Activated naive CD8-positive, alpha-beta T cell treated with anti-CD3 and anti-CD28 coated beads for 36 hours (primary cell): Measurements from ENCODE around the gene GDA. TPM values are rescaled to one million over a fixed set of nuclear protein-coding genes. Genes with fewer than 3 reads are reported as not detected.

Experiments
- DNase-seq: peaks from one replicate; pipeline ENCODE4 v3.0.0; 2021
- H3K27ac Mint-ChIP-seq: one replicate; pipeline ENCODE4 v1.8.0; 2022; ENCODE audit warnings: mild to moderate bottlenecking, moderate library complexity, mixed read lengths
- H3K27me3 Mint-ChIP-seq: one replicate; pipeline ENCODE4 v1.8.0; 2022; ENCODE audit warnings: mild to moderate bottlenecking, mixed read lengths
- H3K36me3 Mint-ChIP-seq: one replicate; pipeline ENCODE4 v1.8.0; 2021; ENCODE audit warnings: mild to moderate bottlenecking, mixed read lengths
- H3K4me1 Mint-ChIP-seq: one replicate; pipeline ENCODE4 v1.8.0; 2021; ENCODE audit warnings: mixed read lengths
- H3K4me3 Mint-ChIP-seq: one replicate; pipeline ENCODE4 v1.8.0; 2022; ENCODE audit warnings: mild to moderate bottlenecking, moderate library complexity, mixed read lengths
- H3K9me3 Mint-ChIP-seq: one replicate; pipeline ENCODE4 v1.8.0; 2022; ENCODE audit warnings: mixed read lengths
- total RNA-seq, 2 experiments: library from RNA; stranded (reverse); gene quantifications; one replicate each; pipeline ENCODE4 v1.2.3, GENCODE V29; 2021

The GDA gene
- total RNA-seq = not detected

DNA sequence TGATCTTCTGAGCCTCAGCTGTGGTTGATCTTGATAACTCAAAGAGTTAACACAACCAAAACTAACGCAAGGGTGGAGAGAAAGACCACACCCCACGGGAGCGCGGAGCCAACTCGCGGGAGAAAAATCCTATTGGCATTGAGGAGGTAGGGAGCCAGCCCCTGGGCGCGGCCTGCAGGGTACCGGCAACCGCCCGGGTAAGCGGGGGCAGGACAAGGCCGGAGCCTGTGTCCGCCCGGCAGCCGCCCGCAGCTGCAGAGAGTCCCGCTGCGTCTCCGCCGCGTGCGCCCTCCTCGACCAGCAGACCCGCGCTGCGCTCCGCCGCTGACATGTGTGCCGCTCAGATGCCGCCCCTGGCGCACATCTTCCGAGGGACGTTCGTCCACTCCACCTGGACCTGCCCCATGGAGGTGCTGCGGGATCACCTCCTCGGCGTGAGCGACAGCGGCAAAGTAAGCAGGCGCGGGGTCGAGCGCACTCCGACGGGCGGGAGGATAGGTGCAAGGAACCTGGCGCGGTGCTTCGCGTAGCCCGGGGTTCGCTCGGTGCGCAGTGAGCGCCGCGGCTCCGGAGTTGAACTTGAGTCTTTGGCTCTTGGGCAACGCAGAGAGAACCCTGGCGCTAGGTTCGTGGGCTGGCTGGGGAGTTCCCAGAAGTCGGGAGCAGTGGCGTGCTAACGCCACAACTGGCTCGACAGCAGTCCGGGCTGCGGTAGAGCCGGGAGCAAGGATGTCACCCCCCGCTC is at the start of gene GDA:
Gene GDA (plus strand): TSS at position 210 of the 745 bp plus-strand sequence. CDS start 120 bp downstream, at position 330.
- H3K36me3 Mint-ChIP-seq = no peaks in the 10 kb centered on the region
- peak; percentile 2 for DNase-seq
- H3K27me3 Mint-ChIP-seq = peaks cover 57% of the 10 kb centered on the region
- H3K27ac Mint-ChIP-seq = no peak within 1 kb of the TSS
- no peak within 1 kb of the TSS for H3K4me3 Mint-ChIP-seq
- H3K9me3 Mint-ChIP-seq = peaks cover 1% of the 10 kb centered on the region
- peaks cover 5% of the 10 kb centered on the region for H3K4me1 Mint-ChIP-seq

DNA sequence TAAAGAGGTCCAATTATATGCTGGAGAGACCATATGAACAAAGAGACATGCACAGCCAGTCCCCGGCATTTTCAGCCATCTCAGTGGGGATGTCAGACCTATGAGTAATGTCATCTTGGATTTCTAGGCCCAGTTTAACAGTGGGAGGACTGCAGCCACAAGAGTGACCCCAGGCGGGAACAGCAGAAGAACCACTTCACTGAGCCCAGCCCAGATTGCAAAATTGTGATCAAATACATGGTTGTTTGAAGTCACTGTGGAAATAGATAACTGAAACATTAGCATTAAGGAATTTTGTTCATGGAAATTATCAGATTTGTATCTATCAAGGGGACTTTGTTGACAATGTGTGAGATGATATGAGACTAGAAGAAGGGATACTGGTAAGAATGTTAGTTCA is 46.7 kb upstream of the GDA start:
- no peak overlapping the region for H3K4me3 Mint-ChIP-seq
- H3K4me1 Mint-ChIP-seq = no peaks in the 10 kb centered on the region
- no peaks in the 10 kb centered on the region for H3K36me3 Mint-ChIP-seq
- DNase-seq = no peak
- no peak overlapping the region for H3K27ac Mint-ChIP-seq
- no peaks in the 10 kb centered on the region for H3K27me3 Mint-ChIP-seq
- H3K9me3 Mint-ChIP-seq = peaks cover 7% of the 10 kb centered on the region

DNA sequence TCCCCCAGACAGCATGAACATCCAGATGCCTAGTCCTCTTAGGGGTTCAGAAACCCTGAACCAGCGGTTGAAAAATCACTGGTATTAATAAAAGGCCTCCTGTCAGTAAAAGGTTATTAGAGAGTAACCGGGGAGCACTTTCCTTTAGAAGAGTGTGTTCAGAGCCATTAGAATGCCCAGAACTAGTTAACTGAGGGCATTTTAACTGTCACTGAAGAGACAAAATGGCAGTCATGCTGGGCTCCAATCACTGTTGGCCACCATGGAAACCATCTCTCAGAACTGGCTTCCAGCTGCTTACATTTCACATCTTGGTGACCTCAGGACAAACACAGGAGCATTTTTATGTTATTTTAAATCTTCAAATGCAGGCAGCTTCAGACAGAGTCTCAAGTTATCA is 36.2 kb upstream of the GDA start:
- peaks cover 15% of the 10 kb centered on the region for H3K27me3 Mint-ChIP-seq
- no peaks in the 10 kb centered on the region for H3K36me3 Mint-ChIP-seq
- H3K4me1 Mint-ChIP-seq = no peaks in the 10 kb centered on the region
- peaks cover 2% of the 10 kb centered on the region for H3K9me3 Mint-ChIP-seq
- no peak overlapping the region for H3K4me3 Mint-ChIP-seq
- no peak overlapping the region for H3K27ac Mint-ChIP-seq
- DNase-seq = no peak

DNA sequence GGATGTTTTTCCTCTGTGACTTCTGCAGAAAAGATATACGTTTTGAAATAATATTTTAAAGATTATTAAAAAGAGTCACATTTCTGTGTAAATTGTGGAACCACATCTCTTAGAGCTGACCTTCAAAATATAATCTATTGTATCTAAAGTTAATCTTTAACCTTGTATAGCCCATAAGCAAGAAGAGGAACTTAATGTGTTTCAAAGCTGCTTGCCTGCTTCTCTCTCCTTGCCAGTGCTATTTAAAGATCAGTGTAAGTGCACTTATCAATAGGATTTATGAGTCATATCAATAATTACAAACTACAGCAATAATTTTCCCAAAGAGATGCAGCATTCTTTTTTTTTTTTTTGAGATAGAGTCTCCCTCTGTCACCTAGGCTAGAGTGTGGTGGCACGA is 29.4 kb upstream of the GDA start:
- no peak overlapping the region for H3K4me3 Mint-ChIP-seq
- no peak overlapping the region for H3K27ac Mint-ChIP-seq
- no peaks in the 10 kb centered on the region for H3K4me1 Mint-ChIP-seq

DNA sequence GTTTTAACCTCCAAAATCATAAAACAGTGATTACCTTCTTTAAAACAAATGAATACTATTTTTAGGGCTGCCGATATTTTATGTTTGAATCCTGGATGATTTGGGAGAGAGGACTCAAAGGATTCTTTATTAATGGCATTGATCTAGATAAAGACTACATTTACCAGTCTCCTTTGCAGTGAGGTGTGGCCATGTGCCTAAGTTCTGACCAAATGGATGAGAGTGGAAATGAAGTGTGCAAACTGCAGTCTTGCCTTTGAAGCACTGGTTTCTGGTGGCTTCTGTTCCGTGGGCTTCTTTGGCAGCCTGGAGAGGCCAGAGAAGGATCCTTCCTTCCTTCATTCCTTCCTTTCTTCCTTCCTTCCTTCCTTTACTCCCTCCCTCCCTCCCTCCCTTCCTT is 24.3 kb upstream of the GDA start:
- no peak for DNase-seq
- Mint-ChIP-seq H3K27me3 (no peaks in the 10 kb centered on the region), H3K4me3 (no peak overlapping the region), H3K4me1 (no peaks in the 10 kb centered on the region), H3K9me3 (no peaks in the 10 kb centered on the region), H3K27ac (no peak overlapping the region), H3K36me3 (no peaks in the 10 kb centered on the region)

More for the DNA sequence above, 29.4 kb upstream of the GDA start:
- H3K36me3 Mint-ChIP-seq = no peaks in the 10 kb centered on the region
- H3K27me3 Mint-ChIP-seq = peaks cover 7% of the 10 kb centered on the region
- H3K9me3 Mint-ChIP-seq = no peaks in the 10 kb centered on the region
- DNase-seq = no peak

DNA sequence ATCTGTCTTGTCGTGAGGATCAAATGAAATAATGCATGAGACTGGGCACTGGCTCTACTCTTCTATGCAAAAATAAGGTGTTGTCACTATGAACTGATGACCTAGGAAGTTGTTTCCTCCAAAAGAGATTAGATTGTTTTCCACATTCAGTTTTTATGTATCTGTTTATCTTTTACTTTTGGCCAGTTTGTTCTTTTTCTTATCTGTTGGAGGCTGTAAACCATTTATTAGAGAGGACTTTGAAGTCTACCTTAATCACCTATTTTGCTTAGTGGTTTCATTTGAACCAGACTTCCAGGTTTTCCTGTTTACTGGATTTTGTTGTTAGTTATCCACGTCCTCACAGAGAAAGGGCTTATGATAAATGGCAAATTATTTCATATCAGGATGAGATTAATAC is 21.5 kb upstream of the GDA start:
- no peaks in the 10 kb centered on the region for H3K27me3 Mint-ChIP-seq

DNA sequence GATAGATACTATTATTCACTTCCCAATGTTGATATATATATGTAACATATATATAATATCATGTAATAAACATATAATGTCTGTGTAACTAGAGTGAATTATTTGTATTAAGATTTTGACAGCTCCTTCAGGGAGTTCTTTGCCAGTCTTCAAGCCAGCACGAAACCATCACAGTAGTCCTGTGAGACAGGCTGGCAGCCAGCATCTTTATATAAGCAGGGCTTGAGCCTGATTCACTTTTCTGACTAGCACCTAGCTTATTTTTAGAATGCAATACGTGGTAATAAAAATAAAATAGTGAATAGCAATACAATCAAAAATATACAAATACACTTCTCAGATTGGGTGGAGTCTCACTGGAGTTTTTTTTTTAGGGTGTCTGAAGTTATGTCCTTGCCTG is 20.7 kb upstream of the GDA start:
- no peaks in the 10 kb centered on the region for H3K27me3 Mint-ChIP-seq
- H3K27ac Mint-ChIP-seq = no peak overlapping the region
- H3K4me1 Mint-ChIP-seq = no peaks in the 10 kb centered on the region
- DNase-seq = no peak
- no peaks in the 10 kb centered on the region for H3K9me3 Mint-ChIP-seq
- no peak overlapping the region for H3K4me3 Mint-ChIP-seq
- H3K36me3 Mint-ChIP-seq = no peaks in the 10 kb centered on the region

More for the DNA sequence above, 21.5 kb upstream of the GDA start:
- H3K4me3 Mint-ChIP-seq = no peak overlapping the region
- no peak overlapping the region for H3K27ac Mint-ChIP-seq
- H3K9me3 Mint-ChIP-seq = no peaks in the 10 kb centered on the region
- no peaks in the 10 kb centered on the region for H3K36me3 Mint-ChIP-seq
- H3K4me1 Mint-ChIP-seq = no peaks in the 10 kb centered on the region
- DNase-seq = no peak

DNA sequence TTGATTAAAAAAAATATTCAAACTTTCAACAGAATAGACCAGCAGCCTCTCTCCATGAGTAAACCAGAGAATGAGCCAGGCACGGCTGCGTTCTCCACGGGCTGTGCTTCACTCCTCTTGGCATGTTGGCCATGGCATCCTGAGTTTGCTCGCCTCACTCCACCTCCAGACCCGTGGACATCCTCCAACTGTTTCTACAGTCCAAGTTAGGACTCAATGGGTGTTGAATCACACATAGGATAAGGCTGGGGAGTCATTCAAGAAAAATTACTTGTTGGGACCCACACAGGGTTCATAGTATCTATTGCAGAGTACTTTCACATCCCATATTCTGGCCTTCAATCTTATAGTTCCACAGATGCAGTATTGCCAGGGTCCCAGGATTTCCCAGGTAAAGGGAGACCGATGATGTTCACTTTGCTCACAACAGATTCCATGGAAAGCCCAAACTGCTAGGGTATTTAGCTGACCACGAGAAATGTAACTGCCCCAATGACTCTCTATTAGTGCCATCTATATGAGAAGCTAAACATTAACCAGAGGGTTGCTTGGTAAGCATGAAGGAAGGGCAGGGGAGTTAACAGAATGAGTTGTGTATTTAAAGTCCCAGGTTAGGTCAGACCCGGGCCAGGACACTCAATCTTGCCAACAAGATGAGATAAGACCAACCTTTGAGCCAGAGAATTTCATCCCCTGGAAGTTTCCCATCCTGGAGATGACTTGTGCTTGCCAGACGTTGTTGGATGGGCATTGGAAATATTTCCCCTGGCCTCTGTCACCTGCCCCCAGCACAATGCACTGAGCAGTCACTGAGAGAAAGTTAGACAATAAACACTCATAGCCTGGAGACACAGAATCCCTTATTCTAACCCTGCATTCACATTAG is 19.7 kb upstream of the GDA start:
- no peaks in the 10 kb centered on the region for H3K4me1 Mint-ChIP-seq
- no peak overlapping the region for H3K4me3 Mint-ChIP-seq
- no peaks in the 10 kb centered on the region for H3K27me3 Mint-ChIP-seq
- H3K9me3 Mint-ChIP-seq = no peaks in the 10 kb centered on the region
- no peak for DNase-seq
- no peak overlapping the region for H3K27ac Mint-ChIP-seq
- no peaks in the 10 kb centered on the region for H3K36me3 Mint-ChIP-seq

DNA sequence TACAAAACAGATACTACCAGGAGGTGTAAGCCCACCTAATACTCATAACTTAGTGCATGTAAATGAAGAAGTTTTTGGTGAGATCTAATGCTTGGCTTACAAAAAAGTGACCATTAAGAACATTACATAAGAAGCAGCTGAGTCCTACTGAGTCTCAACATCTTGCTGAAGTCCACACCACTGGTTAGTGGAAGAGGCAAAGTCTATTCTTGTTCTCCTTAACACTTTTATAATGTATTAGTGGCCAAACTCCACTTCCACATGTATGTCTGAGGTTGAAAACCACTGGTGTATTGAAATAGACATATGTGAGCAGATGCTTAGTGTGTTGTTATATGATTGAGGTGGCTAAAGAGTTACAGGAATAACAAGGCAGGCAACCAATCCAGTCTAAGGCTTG is 18.9 kb upstream of the GDA start:
- DNase-seq = no peak
- no peaks in the 10 kb centered on the region for H3K4me1 Mint-ChIP-seq
- no peak overlapping the region for H3K4me3 Mint-ChIP-seq
- H3K9me3 Mint-ChIP-seq = no peaks in the 10 kb centered on the region
- no peaks in the 10 kb centered on the region for H3K36me3 Mint-ChIP-seq
- H3K27ac Mint-ChIP-seq = no peak overlapping the region
- no peaks in the 10 kb centered on the region for H3K27me3 Mint-ChIP-seq

DNA sequence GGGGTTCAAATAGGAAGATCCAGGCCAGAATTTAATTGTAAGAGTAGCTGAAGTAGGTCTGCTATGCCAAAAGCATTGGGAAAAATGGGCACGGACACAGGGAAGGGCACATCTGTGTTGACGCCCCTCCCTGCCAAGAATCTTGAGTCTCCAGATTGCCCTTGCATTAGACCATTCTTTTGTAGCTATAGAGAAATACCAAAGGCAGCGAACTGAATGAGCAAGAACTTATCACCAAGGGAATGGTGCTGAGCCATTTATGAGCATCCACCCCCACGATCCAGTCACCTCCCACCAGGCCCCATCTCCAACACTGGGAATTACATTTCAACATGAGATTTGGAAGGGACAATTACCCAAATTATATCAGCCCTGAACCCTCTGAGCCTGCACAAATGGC is 18.0 kb upstream of the GDA start:
- H3K27me3 Mint-ChIP-seq = no peaks in the 10 kb centered on the region
- no peaks in the 10 kb centered on the region for H3K9me3 Mint-ChIP-seq
- H3K36me3 Mint-ChIP-seq = no peaks in the 10 kb centered on the region
- no peak overlapping the region for H3K27ac Mint-ChIP-seq
- H3K4me1 Mint-ChIP-seq = no peaks in the 10 kb centered on the region
- no peak for DNase-seq
- no peak overlapping the region for H3K4me3 Mint-ChIP-seq

DNA sequence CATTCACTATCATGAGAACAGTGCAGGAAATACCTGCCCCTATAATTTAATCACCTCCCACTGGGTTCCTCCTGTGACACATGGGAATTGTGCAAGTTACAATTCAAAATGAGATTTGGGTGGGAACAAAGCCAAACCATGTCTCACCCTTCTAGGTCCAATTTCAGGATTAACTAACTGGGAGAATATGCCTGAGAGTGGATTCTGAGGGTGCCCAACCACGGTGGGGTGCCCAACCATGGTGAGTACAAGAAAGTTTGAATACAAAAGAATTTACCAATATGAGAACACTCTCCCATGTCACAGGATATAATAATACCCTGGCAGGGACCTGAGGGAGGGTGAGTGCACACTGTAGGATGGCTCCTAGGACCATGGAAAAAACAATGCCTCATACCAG is 17.2 kb upstream of the GDA start:
- H3K9me3 Mint-ChIP-seq = no peaks in the 10 kb centered on the region
- H3K4me1 Mint-ChIP-seq = no peaks in the 10 kb centered on the region
- DNase-seq = no peak

DNA sequence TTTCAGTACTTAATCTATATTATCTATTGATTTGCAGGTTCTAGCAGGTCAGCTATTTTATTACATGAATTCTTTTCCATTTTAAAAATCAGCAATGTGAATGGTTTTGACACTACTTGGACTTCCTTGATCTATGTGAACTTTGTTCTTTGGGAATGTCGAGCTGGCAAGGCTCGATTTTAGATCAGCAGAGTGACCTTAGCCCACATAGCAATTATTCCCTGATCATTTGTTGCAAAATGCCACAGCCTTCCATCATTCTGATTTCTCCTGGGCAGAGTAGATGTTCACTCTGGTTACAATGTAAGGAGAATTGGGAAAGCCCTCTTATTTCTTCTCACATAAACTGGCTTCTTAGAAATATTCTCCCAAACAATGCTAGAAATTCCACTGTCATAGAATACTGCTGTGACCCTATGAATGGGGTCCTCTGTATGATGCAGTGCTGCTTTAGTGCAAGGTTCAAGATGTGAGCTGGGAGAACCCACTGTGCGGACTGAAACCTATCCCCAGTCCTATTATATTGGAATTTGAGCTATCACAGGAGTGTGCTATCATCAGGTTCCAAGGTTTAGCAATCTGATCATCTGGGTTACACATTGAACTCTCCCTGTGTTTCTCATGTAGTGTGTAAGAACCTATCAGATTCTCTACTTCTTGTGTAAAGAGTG is 15.7 kb upstream of the GDA start:
- no peaks in the 10 kb centered on the region for H3K9me3 Mint-ChIP-seq
- H3K27me3 Mint-ChIP-seq = no peaks in the 10 kb centered on the region
- H3K4me1 Mint-ChIP-seq = no peaks in the 10 kb centered on the region
- H3K27ac Mint-ChIP-seq = no peak overlapping the region
- H3K4me3 Mint-ChIP-seq = no peak overlapping the region
- H3K36me3 Mint-ChIP-seq = no peaks in the 10 kb centered on the region
- DNase-seq = no peak

More for the DNA sequence above, 17.2 kb upstream of the GDA start:
- H3K27ac Mint-ChIP-seq = no peak overlapping the region
- H3K27me3 Mint-ChIP-seq = no peaks in the 10 kb centered on the region
- no peaks in the 10 kb centered on the region for H3K36me3 Mint-ChIP-seq
- H3K4me3 Mint-ChIP-seq = no peak overlapping the region

DNA sequence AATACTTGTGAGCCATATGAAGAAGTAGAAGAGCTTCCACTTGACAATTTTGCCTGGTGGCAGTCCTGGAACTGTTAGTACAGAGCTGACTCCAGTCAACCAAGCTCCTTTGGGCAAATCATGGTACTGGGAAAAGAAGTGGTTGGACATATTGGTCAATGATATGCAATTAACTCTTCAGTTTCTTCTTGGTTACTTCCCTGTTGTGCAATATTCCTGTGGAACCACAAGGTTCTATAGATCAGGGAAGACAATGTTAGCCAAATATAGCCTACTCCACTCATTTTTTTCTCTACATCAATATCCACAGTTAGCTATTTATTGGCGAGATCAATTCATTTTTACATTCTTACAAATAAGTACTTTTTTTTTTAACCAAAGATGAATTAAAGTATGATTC is 14.4 kb upstream of the GDA start:
- no peak overlapping the region for H3K27ac Mint-ChIP-seq
- H3K36me3 Mint-ChIP-seq = no peaks in the 10 kb centered on the region
- H3K4me3 Mint-ChIP-seq = no peak overlapping the region
- no peak for DNase-seq
- H3K27me3 Mint-ChIP-seq = no peaks in the 10 kb centered on the region
- no peaks in the 10 kb centered on the region for H3K9me3 Mint-ChIP-seq
- H3K4me1 Mint-ChIP-seq = no peaks in the 10 kb centered on the region

DNA sequence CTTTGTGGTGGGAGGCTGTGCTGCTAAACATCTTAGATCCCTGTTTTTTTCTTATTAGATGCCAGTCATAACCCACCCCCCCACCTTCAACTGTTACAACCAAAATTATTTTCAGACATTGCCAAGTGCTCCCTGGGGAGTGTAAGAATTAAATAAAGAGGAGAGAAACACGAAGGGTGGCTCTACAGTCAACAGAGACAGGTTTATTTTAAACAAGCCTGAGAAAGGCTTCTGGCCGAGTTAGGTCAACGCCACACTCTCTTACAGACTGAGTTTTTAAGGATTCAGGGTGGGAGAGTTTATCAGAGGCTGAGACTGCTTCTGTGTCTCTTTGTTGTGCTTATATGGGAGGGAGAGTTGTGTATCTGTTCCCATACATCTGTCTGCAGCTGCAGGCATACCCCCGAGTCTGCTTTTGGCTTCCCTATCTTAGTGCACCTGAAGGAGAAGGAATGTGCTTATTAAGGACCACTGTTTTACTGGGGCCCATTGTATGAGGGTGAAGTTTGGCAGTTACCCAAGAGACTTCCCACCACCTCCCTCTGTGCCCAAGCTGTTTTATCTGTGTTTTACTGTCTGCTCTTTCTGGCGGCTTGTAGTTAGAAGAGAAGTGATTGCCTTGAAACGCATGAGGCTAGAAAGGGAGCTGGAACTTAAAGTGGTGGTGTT is 11.4 kb upstream of the GDA start:
- Mint-ChIP-seq H3K27me3 (peaks cover 6% of the 10 kb centered on the region), H3K4me1 (no peaks in the 10 kb centered on the region), H3K36me3 (no peaks in the 10 kb centered on the region)

DNA sequence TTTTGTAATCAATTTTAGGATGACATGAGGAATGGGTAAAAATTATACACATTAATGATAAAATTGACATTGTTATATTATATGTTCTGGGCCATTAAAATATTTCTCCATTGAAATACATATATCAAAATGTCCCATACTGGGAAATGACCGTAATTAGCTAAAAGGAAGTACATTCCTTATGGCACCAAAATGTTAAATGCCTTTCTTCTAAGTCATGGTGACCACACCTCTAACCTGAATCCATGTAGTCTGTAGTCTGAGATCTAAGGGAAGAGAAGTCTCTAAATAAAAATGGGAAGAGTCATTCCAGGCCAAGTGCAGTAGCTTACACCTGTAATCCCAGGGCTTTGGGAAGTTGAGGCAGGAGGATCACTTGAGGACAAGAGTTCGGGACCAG is 10.0 kb upstream of the GDA start:
- no peaks in the 10 kb centered on the region for H3K9me3 Mint-ChIP-seq
- no peaks in the 10 kb centered on the region for H3K4me1 Mint-ChIP-seq
- peaks cover 10% of the 10 kb centered on the region for H3K27me3 Mint-ChIP-seq
- no peak overlapping the region for H3K4me3 Mint-ChIP-seq
- no peak for DNase-seq
- no peak overlapping the region for H3K27ac Mint-ChIP-seq
- H3K36me3 Mint-ChIP-seq = no peaks in the 10 kb centered on the region

More for the DNA sequence above, 11.4 kb upstream of the GDA start:
- H3K4me3 Mint-ChIP-seq = no peak overlapping the region
- DNase-seq = no peak
- no peak overlapping the region for H3K27ac Mint-ChIP-seq
- no peaks in the 10 kb centered on the region for H3K9me3 Mint-ChIP-seq
